ENCODE measurements around the gene AR.

GRCh38 chrX:67725471-67725870 is 181.7 kb downstream of the AR start:
- TF ChIP-seq YY1 (IDR thresholded peaks at IDR 0.05; ENCODE audit: insufficient read depth, insufficient read length) (no peak), SUZ12 (IDR thresholded peaks at IDR 0.05; ENCODE audit: extremely low read depth, insufficient read depth, insufficient read length) (no peak)
